SJSA1 (cell line): ENCODE measurements around the gene UGDH. TPM values are rescaled to one million over a fixed set of nuclear protein-coding genes. Genes with fewer than 3 reads are reported as not detected.

Source experiments
- DNase-seq, 2 experiments: peaks; one replicate each; pipeline ENCODE4 v3.0.0-alpha.2; 2015 to 2020; ENCODE audit warnings: low spot score in 2 of 2, low read depth in 1 of 2
- H3K27ac ChIP-seq: fragments of 250-450 bp; sonication (Bioruptor Pico); 2 replicates; pipeline ENCODE4 v1.5.1; 2020; ENCODE audit warnings: mild to moderate bottlenecking, moderate library complexity
- H3K27me3 ChIP-seq: fragments of 250-450 bp; sonication (Bioruptor Pico); replicated peaks from 2 replicates; pipeline ENCODE4 v1.5.1; 2020; ENCODE audit warnings: mild to moderate bottlenecking, moderate library complexity
- H3K36me3 ChIP-seq: fragments of 250-450 bp; sonication (Bioruptor Pico); 2 replicates; pipeline ENCODE4 v1.5.1; 2020; ENCODE audit warnings: mild to moderate bottlenecking
- H3K4me1 ChIP-seq: fragments of 250-450 bp; sonication (Bioruptor Pico); replicated peaks from 2 replicates; pipeline ENCODE4 v1.6.1; 2021; ENCODE audit warnings: mild to moderate bottlenecking
- H3K4me3 ChIP-seq: fragments of 250-450 bp; sonication (Bioruptor Pico); 2 replicates; pipeline ENCODE4 v1.5.1; 2020; ENCODE audit warnings: mild to moderate bottlenecking
- H3K9me3 ChIP-seq: fragments of 250-450 bp; sonication (Bioruptor Pico); replicated peaks from 2 replicates; pipeline ENCODE4 v1.5.1; 2020; ENCODE audit warnings: mild to moderate bottlenecking
- total RNA-seq: library from RNA; depleted of rRNA; stranded (reverse); fragments of >200 nt; shearing (Covaris generic); gene quantifications from 2 replicates; pipeline ENCODE4 v1.2.3, GENCODE V29; 2014; rRNA removed

Gene UGDH
- total RNA-seq = 18.2 and 27.4 TPM in 2 replicates

DNA sequence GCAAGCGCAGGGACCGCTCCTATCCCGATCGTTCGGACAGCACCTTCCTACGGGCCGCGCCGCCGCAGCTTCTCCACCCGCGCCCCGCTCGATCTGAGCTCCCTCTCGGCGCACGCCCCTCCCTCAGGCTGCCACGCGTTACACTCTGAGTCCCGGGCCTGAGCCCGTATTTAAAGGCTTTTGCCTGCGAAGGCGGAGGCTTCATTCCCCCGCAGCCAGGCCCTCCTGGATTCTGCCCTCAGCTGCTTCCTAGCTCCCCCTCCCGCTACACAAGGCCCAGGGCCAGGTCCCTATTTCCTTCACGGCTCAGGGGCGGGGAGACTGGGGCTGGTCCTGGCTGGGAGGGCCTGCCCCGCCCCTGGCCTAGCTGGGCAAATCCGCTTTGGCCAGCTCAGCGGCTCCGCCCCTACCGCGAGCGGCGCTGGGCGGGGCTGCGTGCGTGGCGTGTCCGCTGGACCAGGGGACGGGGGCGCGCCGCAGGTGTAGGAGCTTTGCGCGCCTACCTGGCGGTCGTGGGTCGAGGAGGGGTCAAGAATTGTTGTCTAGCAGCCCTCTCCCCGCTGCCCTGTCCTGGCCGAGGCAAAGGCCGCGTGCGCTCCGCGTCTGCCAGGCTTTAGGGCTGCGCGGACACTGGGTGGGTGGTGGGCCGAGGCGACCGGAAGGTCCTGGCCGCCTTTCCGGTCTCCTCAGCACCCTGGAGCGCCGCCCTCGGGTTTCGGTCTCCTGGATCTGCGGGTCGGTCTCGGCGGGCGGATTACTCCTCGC, at the start of gene UGDH:
Gene UGDH (minus strand): TSS at position 144 of the 765 bp plus-strand sequence. CDS start 5,927 bp downstream, outside the sequence.
- Histone ChIP-seq H3K27ac (peak within 1 kb of the TSS; percentile 74), H3K4me3 (peak within 1 kb of the TSS; percentile 92), H3K36me3 (peaks cover 3% of the 10 kb centered on the region; the same call in 1 of the 2 replicates), H3K27me3 (no peaks in the 10 kb centered on the region), H3K4me1 (no peaks in the 10 kb centered on the region; the same call in 1 of the 2 replicates), H3K9me3 (no peaks in the 10 kb centered on the region)
- DNase-seq = peak; percentile 92 to 94

DNA sequence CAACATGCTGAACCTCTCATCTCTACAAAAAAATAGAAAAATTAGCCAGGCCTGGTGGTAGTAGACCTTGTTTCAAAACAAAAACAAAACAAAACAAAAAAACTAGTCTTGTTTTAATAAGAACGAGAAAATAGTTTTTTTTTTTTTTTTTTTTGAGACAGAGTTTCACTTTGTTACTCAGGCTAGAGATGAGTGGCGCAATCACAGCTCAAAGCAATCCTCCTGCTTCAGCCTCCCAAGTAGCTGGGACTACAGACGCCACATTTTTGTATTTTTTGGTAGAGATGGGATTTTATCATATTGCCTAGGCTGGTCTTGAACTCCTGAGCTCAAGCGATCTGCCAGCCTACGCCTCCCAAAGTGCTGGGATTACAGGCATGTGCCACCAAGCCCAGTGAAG, 47.7 kb upstream of the UGDH start:
- Histone ChIP-seq H3K27me3 (no peaks in the 10 kb centered on the region), H3K27ac (no peak overlapping the region), H3K36me3 (no peaks in the 10 kb centered on the region), H3K4me1 (peaks cover 3% of the 10 kb centered on the region; the same call in 1 of the 2 replicates), H3K9me3 (no peaks in the 10 kb centered on the region), H3K4me3 (no peak overlapping the region)
- DNase-seq = no peak

DNA sequence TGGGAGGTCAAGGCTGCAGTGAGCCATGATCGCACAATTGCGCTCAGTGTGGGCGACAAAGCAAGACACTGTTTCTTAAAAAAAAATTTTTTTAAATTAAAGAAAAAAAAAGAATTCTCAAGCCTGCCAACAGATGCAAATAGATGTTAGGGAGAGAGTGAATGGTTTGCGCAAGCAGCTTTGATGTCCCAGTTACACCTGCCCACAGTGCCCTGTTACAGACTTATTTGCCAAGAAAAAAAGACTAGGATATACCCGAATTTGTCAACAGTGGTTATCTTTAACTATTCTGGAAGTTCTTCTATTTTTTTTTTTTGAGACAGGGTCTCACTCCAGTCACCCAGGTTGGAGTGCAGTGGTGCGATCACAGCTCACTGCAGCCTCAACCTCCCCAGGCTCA, 44.3 kb upstream of the UGDH start:
- Histone ChIP-seq H3K4me1 (peaks cover 17% of the 10 kb centered on the region), H3K4me3 (no peak overlapping the region), H3K27ac (no peak overlapping the region), H3K27me3 (no peaks in the 10 kb centered on the region), H3K36me3 (no peaks in the 10 kb centered on the region), H3K9me3 (no peaks in the 10 kb centered on the region)
- DNase-seq = no peak

DNA sequence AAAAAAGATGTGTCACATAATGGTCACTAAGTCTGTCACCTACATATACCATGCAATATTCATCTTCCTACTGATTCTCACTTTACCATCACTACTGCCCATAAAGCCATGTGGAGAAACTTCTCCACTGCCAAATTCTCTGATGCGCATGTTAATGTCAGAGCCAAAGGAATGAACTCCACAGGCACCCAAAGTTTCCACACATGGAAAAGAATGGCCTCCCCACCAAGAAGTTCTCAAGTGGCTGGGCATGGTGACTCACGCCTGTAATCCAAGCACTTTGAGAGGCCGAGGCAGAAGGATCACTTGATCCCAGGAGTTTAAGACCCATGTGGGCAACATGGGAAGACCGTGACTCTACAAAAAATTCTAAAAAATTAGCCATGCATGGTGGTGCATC, 43.8 kb upstream of the UGDH start:
- Histone ChIP-seq H3K9me3 (no peaks in the 10 kb centered on the region), H3K36me3 (no peaks in the 10 kb centered on the region), H3K4me1 (peaks cover 21% of the 10 kb centered on the region), H3K27ac (no peak overlapping the region), H3K27me3 (no peaks in the 10 kb centered on the region), H3K4me3 (no peak overlapping the region)
- no peak for DNase-seq

DNA sequence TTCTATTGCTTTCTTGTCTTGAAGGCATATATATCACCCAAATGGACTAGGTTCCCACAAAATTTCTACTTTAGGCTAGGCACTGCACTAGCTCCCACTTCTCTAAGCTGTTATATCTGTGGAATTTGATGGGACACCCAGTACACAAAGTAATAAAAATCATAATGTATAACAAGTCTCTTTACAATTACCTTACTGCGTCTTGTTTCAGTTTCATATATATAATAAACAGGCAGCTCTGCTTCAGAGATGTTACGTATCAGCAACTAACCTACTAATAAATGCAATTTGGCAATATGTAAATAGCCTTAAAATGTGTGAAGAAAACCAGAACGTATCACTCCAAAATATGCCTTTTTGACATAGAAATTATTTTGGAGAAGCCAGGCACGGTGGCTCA, 42.0 kb upstream of the UGDH start:
- no peaks in the 10 kb centered on the region for H3K9me3 ChIP-seq
- no peak overlapping the region for H3K4me3 ChIP-seq
- H3K4me1 ChIP-seq = peaks cover 25% of the 10 kb centered on the region
- DNase-seq = no peak
- no peaks in the 10 kb centered on the region for H3K36me3 ChIP-seq
- H3K27me3 ChIP-seq = no peaks in the 10 kb centered on the region
- H3K27ac ChIP-seq = peak overlapping the region; percentile 49; the same call in 1 of the 2 replicates

DNA sequence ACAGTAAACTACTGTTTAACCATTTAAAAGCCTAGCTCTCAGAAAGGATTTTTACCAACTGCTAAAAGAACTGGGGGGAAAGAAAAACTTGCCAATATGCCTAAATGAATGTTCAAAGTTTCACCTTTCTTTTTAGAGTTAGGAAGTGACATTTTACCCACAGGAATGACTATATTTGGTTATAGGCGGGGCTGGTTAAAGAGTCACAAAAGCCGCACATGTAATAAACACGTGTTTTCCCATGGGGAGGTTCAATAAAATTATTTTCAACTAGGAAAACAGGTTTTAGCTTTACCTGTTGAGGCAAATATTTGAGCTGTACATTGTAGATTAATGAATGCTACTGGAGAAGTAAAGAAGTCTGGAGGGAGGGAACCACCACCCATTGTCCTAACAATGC, 41.6 kb upstream of the UGDH start:
- peaks cover 25% of the 10 kb centered on the region for H3K4me1 ChIP-seq
- no peaks in the 10 kb centered on the region for H3K27me3 ChIP-seq
- DNase-seq = peak in 1 of 2 experiments; percentile 25
- no peaks in the 10 kb centered on the region for H3K9me3 ChIP-seq
- H3K4me3 ChIP-seq = no peak overlapping the region
- peak overlapping the region; percentile 49; the same call in 1 of the 2 replicates for H3K27ac ChIP-seq
- no peaks in the 10 kb centered on the region for H3K36me3 ChIP-seq

DNA sequence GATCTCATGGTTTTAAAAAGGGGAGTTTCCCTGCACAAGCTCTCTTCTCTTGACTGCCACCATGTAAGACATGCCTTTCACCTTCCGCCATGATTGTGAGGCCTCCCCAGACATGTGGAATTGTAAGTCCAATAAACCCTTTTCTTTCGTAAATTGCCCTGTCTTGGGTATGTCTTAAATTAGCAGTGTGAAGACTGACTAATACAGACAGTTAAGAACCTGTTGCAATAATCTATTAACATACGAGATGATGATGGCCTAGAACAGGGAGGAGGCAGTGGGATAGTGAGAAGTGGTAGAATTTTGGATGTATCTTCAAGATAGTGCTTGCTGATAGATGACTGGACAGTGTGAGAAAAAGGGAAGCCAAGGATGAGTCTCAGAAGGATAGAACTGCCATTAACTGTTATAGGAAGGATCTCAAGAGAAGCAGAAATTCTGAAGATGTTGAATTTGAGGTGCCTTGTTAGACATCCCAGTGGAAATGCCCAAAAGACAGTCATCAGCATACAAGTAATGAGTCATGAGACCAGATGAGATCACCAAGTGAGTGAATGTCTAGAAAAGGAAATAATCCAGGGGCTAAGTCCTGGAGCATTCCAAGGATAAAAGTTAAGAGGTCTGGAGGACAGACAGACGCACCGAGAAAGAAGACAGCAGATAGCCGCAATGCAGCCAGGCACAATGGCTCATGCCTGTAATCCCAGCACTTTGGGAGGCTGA, 38.8 kb upstream of the UGDH start:
- peak overlapping the region; percentile 51 for H3K27ac ChIP-seq
- no peak overlapping the region for H3K4me3 ChIP-seq
- peak; percentile 46 to 58 for DNase-seq
- H3K4me1 ChIP-seq = peaks cover 25% of the 10 kb centered on the region
- no peaks in the 10 kb centered on the region for H3K36me3 ChIP-seq
- H3K9me3 ChIP-seq = no peaks in the 10 kb centered on the region
- H3K27me3 ChIP-seq = no peaks in the 10 kb centered on the region

DNA sequence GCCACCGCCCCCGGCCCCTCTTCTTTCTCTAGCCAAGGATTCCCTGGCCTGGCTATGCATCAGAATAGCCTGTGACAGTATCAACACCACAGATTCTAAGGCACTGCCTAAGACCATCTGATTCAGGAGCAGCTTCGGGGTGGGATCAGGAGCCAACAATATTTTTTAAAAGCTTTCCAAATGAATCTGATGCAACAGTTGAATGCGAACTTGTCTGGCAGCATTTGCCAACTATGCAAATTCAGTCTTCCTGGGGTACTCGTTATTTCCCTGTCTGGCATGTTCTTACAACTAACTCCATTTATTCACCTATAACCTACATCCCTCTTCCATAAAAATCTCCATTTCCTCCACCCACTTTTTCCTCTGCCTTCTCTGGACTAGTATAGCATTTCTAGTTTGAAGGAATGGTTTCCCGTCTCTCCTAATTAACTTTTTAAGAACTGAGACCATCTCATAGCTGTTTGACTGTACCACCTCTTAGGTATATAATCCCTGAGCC, 36.2 kb upstream of the UGDH start:
- Histone ChIP-seq H3K27me3 (no peaks in the 10 kb centered on the region), H3K4me3 (no peak overlapping the region), H3K27ac (no peak overlapping the region), H3K36me3 (no peaks in the 10 kb centered on the region), H3K9me3 (no peaks in the 10 kb centered on the region), H3K4me1 (peaks cover 11% of the 10 kb centered on the region)
- DNase-seq = no peak

DNA sequence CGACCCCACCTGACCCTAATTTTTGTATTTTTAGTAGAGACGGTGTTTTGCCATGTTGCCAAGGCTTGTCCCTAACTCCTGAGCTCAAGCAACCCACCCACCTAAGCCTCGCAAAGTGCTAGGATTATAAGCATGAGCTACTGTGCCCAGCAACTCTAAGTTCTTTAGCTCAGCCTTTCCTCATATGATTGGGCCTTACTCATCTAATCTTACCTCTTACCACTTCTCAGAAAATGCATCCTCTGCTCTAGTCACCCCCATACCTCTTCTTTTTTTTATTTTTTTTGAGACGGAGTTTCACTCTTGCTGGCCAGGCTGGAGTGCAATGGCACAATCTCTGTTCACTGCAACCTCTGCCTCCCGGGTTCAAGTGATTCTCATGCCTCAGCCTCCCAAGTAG, 35.6 kb upstream of the UGDH start:
- Histone ChIP-seq H3K27ac (no peak overlapping the region), H3K4me1 (peaks cover 11% of the 10 kb centered on the region)
- no peak for DNase-seq

DNA sequence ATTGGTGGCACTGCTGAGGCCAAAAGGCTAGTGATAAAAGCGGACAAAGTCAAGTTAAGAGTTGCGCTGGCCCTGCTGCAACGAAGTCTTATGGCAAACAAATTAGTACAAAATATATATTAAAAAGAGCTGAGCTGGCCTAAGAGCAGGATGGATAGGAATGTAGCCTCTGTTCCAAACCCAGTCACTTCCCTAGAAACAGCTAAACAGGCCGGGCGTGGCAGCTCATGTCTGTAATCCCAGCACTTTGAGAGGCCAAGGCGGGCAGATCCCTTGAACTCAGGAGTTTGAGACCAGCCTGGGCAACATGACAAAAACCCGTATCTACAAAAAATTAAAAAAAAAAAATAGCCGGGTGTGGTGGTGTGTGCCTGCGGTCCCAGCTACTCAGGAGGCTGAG, 32.4 kb upstream of the UGDH start:
- Histone ChIP-seq H3K9me3 (no peaks in the 10 kb centered on the region), H3K36me3 (no peaks in the 10 kb centered on the region), H3K4me3 (no peak overlapping the region), H3K27ac (no peak overlapping the region), H3K4me1 (no peaks in the 10 kb centered on the region), H3K27me3 (no peaks in the 10 kb centered on the region)
- DNase-seq = no peak

More for the DNA sequence above, 35.6 kb upstream of the UGDH start:
- Histone ChIP-seq H3K4me3 (no peak overlapping the region), H3K36me3 (no peaks in the 10 kb centered on the region), H3K27me3 (no peaks in the 10 kb centered on the region), H3K9me3 (no peaks in the 10 kb centered on the region)

DNA sequence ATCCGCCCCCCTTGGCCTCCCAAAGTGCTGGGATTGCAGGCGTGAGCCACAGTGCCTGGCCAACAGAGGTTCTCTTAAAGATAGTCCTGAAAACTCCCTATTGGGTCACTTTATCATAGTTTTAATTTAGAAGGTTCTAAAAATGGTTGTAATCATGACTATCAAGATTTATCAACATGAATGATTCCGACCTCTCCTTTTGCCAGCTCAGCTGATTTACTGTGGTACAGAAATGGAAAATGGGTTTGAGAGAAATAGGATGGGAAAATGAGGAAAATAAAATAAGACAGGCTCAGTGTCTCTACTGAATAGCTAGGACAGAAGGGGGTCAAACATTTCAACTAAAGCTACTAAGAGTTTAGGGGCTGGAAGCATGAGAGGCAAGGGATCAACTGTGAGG, 28.2 kb upstream of the UGDH start:
- no peak for DNase-seq
- H3K9me3 ChIP-seq = no peaks in the 10 kb centered on the region
- no peaks in the 10 kb centered on the region for H3K4me1 ChIP-seq
- no peaks in the 10 kb centered on the region for H3K27me3 ChIP-seq
- no peaks in the 10 kb centered on the region for H3K36me3 ChIP-seq
- H3K27ac ChIP-seq = no peak overlapping the region
- H3K4me3 ChIP-seq = no peak overlapping the region

DNA sequence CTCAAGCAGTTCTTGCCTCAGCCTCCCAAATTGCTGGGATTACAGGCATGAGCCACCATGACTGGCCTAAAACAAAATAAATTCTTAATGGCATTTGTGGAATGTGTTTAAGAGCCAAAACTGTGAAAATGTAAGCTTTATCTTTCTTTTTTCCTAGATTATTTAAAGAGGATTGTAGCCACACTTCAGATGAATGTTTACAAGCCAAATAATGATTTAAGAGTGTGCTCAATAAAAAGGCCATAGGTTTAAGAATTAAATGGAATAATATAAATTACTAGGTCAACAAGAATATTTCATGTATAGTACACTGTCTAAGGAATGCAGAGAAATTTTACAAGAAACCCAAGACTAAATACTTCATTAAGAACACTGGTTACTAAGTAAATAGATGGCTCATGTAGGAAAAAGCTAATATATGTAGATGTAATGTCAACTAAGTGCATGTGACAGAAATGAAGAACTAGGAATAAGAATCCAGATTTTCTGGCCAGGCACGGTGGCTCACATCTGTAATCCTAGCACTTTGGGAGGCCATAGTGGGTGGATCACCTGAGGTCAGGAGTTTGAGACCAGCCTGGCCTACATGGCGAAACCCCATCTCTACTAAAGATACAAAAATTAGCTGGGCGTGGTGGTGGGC, 21.3 kb upstream of the UGDH start:
- Histone ChIP-seq H3K4me3 (no peak overlapping the region), H3K4me1 (peaks cover 11% of the 10 kb centered on the region; the same call in 1 of the 2 replicates), H3K27ac (peak overlapping the region; percentile 39; the same call in 1 of the 2 replicates), H3K36me3 (no peaks in the 10 kb centered on the region), H3K9me3 (no peaks in the 10 kb centered on the region), H3K27me3 (no peaks in the 10 kb centered on the region)
- DNase-seq = peak in 1 of 2 experiments; percentile 47

DNA sequence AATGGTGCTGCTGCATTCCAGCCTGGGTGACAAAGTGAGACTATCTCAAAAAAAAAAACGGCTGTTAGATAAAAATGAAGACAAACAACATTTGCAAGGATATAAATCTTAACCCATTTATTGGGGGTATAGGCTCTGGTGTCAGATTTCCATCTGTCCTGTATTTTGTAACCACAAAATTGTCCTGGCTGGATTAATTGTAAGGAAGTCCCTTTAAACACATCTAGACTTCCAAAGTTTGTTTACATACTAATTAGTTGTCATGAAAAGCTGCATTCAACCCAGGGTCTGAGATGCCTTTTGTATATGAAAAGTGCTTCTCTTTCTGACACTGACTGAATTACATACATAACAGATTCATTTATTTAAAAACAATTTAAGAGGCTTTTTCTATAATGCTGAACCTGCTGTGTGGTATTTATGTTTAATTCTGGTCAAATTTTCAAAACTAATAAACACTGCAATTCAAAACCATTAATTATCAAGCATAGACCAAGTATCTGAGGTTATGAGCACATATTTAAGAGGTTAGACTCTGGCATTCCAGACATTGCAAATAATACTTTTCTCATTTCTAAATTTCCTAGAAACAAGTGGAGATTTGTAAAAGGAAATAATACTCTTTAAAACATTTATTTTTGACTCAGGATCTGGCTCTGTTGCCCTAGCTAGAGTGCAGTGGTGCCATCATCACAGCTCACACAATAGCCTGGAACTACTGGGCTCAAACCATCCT, 17.5 kb upstream of the UGDH start:
- Histone ChIP-seq H3K4me1 (peaks cover 11% of the 10 kb centered on the region; the same call in 1 of the 2 replicates), H3K4me3 (no peak overlapping the region), H3K9me3 (no peaks in the 10 kb centered on the region), H3K36me3 (no peaks in the 10 kb centered on the region), H3K27me3 (no peaks in the 10 kb centered on the region), H3K27ac (no peak overlapping the region)
- DNase-seq = peak in 1 of 2 experiments; percentile 6
